GM19395 (cell line): ENCODE data around the gene PCBP3.
"Not testable (repeated sequence)": the region's sequence is repeated elsewhere in the genome, so short reads cannot be mapped to it uniquely, and the experiment has no call there.

Source experiments
- ATAC-seq: cut with Tn5 transposase; IDR thresholded peaks from one replicate; pipeline ENCODE4 v1.9.1; 2021; ENCODE audit warnings: mild to moderate bottlenecking, moderate library complexity; ENCODE audit not compliant: unreplicated experiment

The PCBP3 gene

DNA sequence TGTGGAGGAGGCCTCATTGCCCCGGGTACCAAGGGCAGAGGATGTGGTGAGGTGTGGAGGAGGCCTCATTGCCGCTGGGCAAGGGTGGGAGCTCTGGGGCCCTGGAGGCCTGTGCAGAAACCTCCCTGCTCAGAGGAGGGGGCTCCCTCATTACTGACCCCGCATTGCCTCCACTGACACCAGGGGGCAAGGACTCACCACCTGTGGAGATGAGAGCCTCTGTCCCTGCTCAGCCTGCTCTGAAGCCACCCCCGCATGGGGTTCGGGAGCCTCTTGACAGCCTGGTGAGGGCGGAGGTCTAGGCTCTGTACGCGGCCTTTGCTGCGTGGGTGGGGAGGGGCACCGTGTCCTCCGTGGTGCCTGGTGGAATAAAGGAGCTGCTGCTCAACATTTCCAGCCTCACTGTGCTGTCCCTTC is 243.1 kb downstream of the PCBP3 start:
- no peak for ATAC-seq

DNA sequence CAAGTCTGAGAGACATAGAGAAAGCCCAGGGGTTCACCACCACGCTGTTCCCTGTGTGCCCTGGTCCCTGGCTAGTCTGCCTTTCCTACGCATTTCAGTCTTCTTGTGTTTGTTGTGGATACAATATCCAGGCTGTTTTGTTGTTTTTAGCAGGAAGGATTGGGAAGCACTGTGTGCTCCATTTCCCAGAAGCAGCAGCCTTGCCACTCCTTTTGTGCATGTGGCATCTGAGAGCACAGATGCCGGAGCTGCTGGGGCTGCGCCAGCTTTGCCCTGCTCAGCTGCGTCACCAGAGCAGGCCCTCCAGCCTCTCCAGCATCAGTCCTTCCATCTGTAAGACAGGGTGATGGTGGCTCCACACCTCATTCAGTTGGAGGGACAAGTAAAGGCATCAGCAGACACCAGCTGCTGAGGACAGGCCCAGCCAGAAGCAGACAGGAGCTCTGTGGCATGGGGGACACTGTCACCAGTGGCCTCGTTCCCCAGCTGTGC is 243.6 kb downstream of the PCBP3 start:
- no peak for ATAC-seq

DNA sequence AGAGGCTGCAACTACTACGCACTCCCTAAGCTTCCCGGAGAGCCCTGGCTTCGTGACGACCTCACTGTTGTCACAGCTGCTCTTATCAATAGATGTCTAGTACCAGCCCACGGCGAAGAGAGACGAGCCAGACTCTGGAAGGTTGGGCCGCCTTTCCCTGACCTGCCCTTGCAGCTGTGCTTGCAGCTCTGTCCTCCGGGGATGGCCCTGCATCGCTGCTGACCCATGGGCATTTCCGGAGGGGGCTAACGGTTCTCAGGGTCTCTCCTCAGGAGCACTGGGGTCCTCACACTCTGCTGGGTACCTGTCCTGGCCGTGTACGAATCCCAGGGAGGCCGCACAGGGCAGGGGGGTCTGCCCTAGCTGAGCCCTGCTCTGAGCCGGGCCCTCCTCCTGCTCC is 244.3 kb downstream of the PCBP3 start:
- no peak for ATAC-seq

DNA sequence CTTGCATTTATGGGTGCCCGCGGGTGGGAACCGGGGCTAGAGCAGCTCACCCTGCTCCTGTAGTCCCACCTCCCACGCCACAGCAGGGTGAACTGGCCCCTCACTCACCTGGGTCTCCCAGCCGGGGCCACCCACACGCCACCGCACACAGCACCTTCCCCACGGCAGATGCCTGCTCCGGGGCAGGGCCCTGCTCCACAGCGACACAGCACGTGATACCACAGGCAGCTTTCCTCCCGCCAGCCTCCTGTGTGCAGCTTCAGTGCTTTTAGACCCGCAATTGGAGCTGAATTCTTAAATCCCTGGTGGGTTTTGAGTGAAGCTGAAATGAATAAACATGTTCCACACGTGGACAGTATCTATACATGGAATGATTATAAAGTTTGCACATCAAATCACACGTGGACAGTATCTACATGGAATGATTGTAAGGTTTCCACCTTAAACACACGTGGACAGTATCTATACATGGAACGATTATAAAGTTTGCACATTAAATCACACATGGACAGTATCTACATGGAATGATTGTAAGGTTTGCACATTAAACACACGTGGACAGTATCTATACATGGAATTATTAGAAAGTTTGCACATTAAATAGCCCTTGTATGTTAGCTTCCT is 245.0 kb downstream of the PCBP3 start:
- ATAC-seq: no peak

DNA sequence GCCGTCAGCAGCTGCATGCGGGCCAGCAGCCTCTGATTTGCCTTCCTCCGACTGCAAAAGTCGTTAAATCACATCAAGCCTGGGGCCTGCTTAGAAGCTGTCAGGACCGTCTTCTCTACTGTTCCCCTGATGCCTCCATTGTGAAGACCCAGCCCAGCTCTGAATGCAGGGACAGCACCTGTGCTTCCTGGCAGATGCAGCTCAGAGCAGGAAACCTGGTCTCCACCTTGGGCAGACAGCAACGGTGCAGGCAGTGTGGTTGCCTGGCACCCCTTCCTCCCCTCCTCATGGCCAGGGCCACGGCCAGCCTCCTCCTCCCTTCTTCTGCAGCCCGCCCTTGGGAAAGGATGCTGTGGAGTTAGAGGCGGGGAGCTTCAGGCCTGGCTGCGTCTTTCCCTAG is 245.7 kb downstream of the PCBP3 start:
- ATAC-seq: no peak

DNA sequence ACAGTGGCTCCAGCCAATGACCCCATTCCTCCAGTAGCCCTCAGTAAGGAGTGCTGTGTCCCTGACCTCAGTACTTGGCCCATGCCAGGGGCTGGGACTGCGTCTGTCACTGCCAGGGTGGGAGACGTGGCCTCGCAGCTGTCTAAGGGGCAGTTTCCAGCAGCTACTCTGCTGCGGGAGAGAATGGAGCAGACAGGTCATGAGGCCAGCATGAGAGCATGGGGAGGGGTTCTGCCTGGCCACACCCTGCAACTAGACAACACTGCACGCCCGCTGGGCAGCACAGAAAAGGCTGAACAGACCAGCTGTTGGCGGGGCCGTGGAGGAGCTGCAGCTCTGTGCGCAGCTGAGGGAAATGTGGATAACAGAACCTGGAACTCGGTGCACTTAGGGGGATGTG is 246.4 kb downstream of the PCBP3 start:
- no peak for ATAC-seq

DNA sequence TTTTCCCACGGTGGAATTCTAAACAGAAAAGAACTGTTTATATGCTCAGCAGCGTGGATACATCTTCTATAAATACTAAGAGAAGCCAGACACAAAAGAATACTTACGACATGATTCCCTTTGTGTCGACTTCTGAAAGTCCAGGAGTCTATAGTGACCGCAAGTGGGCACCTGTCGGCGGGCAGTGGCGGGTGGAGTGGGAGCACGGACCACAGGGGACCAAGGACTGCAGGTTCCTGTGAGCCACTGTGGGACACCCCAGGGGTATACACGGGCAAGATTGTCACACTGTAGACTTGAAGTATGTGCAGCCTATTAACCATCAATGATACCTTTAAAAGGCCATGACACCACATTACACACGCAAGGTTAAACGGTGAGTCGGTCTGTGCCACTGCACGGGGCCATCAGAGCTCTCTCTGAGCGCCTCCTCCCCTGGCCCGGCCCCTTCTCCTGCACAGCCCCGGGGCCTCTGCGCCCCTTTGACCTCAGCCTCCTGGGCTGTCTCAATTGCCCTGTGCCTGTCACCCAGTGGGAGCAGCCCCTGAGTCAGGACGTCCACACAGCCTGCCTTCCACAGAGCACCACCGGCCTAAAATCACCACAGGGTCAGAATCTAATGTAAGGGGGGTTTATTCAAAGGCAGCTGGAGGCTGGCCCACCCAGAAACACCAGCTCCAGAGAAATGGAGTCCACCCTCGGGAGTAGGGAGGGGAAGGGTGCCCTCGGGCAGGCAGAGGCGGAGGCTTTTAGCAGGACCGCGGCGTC is 248.0 kb downstream of the PCBP3 start:
- no peak for ATAC-seq

DNA sequence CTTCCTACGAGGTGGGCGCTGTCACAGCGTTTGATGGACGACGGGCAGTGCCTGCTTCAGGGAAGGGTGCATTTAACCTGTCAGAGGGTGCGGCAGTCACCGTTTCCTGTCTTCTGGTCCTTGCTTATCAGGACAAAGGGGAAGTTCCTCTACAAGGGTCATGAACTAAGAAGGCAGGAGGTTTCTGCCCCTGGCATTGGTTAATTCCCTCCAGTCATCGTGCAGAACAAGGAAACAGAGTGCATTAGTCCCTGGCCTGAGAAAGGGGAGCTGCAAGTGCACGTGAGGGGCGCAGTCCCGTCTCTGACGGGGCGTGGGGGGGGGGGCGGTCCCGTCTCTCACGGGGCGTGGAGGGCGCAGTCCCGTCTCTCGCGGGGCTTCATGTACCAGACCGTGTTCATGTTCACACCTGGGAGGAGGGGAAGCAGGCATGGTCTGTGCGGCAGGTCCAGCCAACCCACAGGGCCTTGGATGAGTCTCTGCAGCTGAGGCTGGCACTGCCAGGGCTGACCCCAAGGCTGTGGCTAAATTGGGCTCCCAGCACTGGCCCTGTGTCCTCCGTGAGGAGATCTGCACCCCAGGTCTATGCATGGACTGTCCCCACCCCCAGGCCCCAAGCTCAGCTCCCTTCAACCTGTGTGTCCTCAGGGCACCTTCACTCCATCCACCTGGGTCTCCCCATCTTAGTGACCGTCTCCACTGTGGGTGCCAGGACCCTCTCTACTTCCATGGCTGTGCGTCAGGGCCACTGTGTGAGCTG is 248.8 kb downstream of the PCBP3 start:
- no peak for ATAC-seq

DNA sequence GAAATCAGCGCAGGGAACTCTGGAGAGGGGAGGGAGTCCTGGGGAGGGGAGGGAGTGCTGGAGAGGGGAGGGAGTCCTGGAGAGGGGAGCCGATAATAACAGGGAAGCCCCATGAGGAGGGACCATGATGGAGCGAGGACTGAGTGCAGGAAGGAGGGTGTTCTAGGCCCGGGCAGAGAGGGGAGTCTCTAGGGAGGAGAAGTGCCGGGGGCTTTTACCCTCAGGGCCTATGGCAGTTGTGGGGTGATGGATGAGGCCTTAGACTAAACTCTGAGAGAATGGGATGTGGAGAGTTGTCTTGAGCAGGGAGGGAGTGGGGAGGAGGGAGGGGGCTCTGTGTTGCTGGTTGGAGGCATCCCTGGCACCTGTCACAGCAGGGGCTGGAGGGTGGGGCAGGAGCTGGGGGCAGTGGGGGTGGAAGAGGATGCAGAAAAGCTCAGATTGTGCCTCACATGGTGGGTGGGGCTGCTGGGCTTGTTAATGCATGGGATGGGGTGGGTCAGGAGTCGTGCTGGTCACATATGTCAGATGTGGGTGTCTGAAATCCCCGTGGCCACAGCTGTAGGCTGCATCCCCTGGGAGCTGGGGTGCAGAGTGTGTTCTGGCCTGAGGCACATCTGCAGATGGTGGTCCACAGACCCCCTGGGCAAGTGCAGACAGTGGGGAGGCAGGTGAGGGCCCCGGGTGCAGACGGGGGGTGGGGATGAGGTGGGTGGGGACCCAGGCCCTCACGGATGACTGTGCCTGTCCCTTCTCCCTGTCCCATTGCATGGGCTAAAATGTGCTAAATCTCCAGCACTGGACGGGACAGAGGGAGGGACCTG is 249.6 kb downstream of the PCBP3 start:
- no peak for ATAC-seq

DNA sequence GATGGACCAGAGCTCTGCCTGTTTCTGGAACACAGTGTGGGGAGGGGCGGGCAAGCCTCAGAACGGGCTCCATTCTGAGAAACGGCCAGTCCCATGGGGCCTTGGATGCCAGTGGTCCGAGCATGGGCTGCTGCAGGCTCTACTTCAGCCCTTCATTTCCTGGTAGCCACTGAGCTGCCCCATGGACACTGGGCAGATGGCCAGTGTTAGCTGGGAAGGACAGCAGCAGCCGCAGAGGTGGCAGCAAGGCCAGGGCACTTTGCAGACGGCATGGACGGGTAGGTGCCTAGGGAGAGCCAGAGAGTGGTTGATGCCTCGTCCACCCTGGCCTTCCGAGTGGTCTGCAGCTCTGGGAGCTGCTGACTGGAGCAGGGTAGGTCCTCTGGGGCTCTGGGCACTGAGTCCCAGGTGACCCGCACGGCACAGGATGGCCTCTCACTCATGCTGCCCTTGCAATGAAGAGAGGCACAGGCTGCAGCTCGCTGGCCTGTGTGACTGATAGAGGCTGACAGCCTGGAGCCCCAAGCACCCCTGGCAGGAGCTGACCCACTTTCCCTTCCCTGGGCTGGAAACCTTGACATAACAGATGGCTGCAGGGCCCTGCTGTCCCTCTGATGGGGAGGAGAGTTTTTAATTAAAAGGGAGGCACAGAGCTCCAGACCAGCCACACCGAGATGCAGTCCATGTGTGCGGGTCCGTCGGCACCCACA is 250.4 kb downstream of the PCBP3 start:
- no peak for ATAC-seq

DNA sequence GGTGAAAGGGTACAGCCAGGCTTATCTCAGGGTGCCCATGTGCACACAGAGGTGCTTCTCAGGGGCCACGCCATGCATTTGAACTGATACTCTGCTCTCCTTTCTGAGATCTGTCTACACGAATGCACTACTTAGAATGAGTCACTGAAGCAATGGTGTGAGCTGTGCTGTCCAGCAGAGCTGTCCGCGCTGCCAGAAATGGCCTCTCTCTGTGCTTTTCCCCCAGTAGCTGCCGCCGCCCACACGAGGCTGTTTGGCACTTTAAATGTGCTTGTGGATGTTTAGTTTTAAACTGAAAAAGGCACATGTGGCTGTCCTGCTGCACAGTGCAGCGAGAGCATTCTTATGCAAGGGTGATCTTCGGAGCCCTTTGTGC is 250.9 kb downstream of the PCBP3 start:
- no peak for ATAC-seq

DNA sequence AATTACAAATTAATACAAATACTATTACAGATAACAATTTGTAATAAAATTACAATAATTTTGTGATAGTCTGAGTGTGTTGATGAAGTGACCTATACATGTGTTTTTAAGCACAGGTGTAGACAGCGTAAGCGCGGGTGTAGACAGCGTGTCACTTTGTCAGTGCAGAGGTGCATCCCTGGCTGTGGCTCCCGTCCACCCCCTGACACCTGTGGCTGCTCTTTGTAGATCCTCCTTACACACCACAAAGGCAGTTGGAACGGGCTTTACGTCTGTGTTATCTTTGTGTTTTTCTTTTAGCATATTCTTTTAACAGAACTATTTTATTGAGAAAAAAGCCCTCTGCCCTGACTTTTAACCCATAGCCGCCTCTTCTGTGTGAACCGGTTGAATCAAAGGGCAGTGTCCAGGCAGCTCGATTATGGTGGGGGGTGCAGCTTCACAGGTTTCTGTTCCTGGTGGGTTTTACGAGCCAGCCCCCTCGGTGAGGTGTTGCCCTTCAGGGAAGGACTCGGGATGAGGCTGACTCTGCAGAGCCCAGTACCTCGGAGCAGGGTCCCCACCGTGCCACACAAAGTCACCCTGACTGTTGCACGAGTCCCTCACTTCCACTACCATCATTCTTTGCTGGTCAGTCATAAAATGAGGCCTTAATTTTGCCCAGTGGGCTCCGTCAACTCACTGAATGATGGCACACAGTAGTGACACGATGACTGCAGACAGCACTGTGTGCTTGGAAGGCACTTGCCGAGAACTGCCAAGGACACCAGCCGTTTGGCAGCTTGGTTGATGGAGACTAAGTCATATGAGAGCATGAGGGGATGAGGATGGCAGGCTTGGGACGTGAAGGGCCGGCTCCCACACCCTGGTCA is 251.6 kb downstream of the PCBP3 start:
- ATAC-seq: no peak

DNA sequence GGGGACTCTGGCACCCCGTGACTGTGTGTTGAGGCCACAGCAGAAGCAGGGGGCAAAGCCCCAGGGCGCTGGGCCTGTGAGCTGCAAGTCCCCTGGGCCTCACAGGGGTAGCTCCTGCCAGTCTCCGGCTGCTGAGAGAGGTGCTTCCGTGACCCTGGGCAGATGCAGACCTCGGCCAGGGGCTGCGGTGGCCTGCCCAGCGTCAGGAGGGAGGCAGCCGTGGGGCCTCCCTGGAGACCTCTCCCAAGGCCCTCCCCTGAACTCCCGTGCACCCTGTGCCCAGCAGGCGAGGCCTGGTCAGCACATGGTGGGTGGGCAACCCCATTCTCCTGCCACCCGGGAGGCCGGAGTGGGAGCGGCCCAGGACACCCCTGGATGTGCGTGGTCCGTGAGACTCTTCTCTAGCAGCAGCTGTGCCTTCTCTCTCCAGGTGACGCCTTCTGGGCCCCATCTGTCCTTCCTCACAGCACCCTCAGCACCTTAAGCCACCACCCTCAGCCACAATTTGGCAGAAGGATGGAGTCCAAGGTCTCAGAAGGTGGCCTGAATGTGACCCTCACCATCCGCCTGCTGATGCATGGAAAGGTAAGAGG is 252.3 kb downstream of the PCBP3 start:
- no peak for ATAC-seq

DNA sequence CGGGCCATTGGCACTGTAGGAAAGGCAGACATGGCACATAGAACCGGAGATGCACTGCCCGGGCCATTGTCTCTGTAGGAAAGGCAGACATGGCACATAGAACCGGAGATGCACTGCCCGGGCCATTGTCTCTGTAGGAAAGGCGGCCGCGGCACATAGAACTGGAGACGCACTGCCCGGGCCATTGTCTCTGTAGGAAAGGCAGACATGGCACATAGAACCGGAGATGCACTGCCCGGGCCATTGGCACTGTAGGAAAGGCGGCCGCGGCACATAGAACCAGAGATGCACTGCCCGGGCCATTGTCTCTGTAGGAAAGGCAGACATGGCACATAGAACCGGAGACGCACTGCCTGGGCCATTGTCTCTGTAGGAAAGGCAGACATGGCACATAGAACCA is 252.9 kb downstream of the PCBP3 start:
- not testable (repeated sequence) for ATAC-seq

DNA sequence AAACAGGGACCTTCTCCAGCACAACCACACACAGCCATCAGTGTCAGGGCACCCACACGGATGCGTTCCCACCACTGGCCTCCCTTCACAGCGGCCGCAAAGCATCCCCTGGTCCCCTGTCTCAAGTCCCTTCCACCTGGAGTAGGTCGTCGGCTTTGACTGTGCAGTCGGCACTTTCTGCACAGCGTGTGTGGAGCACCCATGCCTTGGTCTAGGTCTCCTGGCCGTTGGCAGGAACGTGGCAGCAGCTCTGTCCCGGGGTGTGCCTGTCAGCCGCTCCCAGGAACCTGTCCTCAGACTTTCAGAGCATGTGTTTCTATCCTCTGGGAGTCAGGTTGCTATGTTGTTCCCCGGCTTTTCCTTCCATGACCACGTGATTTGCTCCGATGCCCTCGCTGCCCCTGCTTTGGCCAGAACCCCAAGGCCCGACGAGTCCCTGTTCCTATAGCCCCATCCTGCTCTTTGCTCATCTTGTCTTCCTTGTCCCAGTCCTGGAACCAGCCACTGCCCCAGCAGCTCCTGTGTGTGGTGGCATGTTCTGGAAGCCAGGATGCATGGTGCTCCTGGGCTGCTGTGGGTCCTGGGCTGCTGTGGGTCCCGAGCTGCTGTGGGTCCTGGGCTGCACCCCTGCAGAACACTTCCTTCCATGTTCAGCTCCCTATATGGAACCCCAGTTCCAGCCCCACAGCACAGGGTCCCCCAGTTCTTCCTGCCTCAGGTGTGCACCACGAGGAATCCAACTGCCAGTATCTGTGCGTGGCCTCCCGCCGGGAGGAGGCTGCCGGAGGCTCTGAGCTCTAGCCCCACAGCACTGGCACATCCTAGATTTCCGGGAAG is 253.9 kb downstream of the PCBP3 start:
- ATAC-seq: no peak

DNA sequence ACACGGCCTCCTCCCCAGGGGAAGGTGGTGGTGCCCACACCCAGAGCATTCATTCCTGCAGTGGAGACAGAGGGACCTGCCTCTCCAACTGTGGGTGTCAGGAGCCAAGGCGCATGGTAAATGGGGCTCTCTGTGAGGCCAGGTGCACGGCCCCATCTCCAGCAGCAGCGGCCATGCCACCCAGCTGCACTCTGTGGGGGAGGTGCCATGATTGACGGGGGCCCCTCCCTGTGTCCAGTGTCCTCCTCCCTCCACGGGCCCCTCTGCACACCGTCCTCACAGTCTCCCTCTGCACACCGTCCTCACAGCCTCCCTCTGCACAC is 254.5 kb downstream of the PCBP3 start:
- ATAC-seq: no peak

DNA sequence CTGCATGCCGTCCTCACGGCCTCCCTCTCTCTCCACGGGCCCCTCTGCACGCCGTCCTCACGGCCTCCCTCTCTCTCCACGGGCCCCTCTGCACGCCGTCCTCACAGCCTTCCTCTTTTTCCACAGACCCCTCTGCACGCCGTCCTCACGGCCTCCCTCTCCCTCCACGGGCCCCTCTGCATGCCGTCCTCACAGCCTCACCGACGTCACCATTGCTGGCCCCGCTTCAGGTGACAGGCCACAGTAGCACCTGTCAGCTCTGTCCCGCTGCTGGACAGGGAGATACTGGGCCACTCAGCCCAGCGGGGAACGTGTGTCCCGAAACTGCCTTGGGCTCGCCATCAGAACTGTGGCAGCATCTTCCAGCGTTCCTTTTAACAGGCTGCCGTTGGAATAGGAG is 255.3 kb downstream of the PCBP3 start:
- ATAC-seq: no peak

DNA sequence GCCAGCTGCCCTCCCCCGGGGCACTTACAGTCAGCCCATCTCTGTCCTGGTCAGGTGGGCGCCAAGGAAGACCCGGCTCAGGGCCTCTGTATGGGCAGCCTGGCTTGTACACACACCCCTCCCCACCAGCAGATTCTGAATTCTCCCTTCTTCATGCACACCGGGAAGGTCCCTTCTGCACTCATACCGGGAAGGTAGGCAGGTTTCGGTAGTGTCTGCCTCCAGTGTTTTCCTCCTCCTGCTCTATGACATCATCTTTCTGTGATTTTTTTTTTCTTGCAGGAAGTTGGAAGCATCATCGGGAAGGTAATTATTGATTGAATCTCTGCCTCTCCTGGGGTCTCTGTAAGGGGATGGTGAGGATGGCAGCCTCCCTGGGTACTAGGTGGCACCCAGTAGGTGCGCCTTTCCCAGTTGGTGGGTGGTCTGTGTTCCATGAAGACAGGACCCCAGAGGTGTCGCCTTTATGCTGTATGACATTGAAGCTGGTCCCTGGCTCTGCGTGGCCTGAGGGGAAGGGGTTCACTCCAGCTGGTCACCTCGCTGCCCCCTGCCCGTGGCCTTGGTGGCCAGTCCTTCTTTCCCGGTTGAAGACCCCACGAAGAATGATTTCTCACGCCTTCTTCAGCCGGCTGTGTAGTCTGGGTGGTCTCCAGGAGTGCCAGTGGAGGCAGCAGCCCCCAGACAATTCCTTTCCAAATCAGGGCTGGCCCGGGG is 255.9 kb downstream of the PCBP3 start:
- no peak for ATAC-seq
